Neutrophil (primary cell): ENCODE results near the gene CCDC177.

ENCODE experiments used
- H3K27ac ChIP-seq: fragments of 200-600 bp; sonication (generic); 2 replicates; pipeline ENCODE4 v1.5.1; 2016; ENCODE audit warnings: mild to moderate bottlenecking, moderate library complexity
- H3K27me3 ChIP-seq: fragments of 200-600 bp; sonication (generic); 2 replicates; pipeline ENCODE4 v1.6.0; 2016; ENCODE audit warnings: mild to moderate bottlenecking
- H3K36me3 ChIP-seq: fragments of 200-600 bp; sonication (generic); 2 replicates; pipeline ENCODE4 v1.5.1; 2017
- H3K4me1 ChIP-seq, 2 experiments: fragments of 200-600 bp in 1 of 2; sonication (generic) in 1 of 2; 1 replicate in 1 of 2; 2 replicates in 1 of 2; pipeline versions ENCODE4 v1.5.1 to v1.6.1; 2013 to 2016; ENCODE audit warnings: low read depth in 1 of 2, low read length in 1 of 2, mild to moderate bottlenecking in 1 of 2, moderate library complexity in 1 of 2; ENCODE audit not compliant: control insufficient read depth in 1 of 2, insufficient read depth in 1 of 2
- H3K4me3 ChIP-seq, 2 experiments: fragments of 200-600 bp in 1 of 2; sonication (generic) in 1 of 2; 1 replicate in 1 of 2; 2 replicates in 1 of 2; pipeline ENCODE4 v1.5.1; 2013 to 2016; ENCODE audit warnings: low read depth in 1 of 2, low read length in 1 of 2, mild to moderate bottlenecking in 1 of 2, moderate library complexity in 1 of 2
- H3K9me3 ChIP-seq: fragments of 200-600 bp; sonication (generic); 2 replicates; pipeline ENCODE4 v1.5.1; 2016
- CTCF ChIP-seq: fragments of 200-600 bp; sonication (generic); IDR thresholded peaks from 2 replicates; pipeline ENCODE4 v1.5.1; 2016; ENCODE audit warnings: antibody characterized with exemption

The CCDC177 gene

GRCh38 chr14:69586404-69586803, 11.7 kb upstream of the CCDC177 start:
- H3K36me3 ChIP-seq = no peaks in the 10 kb centered on the region
- no peaks in the 10 kb centered on the region for H3K9me3 ChIP-seq
- H3K4me3 ChIP-seq = no peak overlapping the region
- H3K4me1 ChIP-seq = no peaks in the 10 kb centered on the region
- no peak for TF ChIP-seq CTCF
- no peaks in the 10 kb centered on the region for H3K27me3 ChIP-seq
- no peak overlapping the region for H3K27ac ChIP-seq

GRCh38 chr14:69584389-69584788, 9.7 kb upstream of the CCDC177 start:
- Histone ChIP-seq H3K27ac (no peak overlapping the region), H3K4me1 (no peaks in the 10 kb centered on the region), H3K9me3 (no peaks in the 10 kb centered on the region), H3K27me3 (peaks cover 19% of the 10 kb centered on the region), H3K4me3 (no peak overlapping the region), H3K36me3 (no peaks in the 10 kb centered on the region)
- no peak for TF ChIP-seq CTCF

- Histone ChIP-seq H3K4me3 (no peak overlapping the region), H3K36me3 (no peaks in the 10 kb centered on the region), H3K27me3 (peaks cover 35% of the 10 kb centered on the region), H3K27ac (no peak overlapping the region), H3K9me3 (no peaks in the 10 kb centered on the region), H3K4me1 (no peaks in the 10 kb centered on the region)
- TF ChIP-seq CTCF = no peak
These were observed 8.2 kb upstream of the CCDC177 start for GRCh38 chr14:69582829-69583228.

GRCh38 chr14:69582212-69582611, 7.5 kb upstream of the CCDC177 start:
- no peak overlapping the region for H3K4me3 ChIP-seq
- H3K36me3 ChIP-seq = no peaks in the 10 kb centered on the region
- no peak overlapping the region for H3K27ac ChIP-seq
- no peaks in the 10 kb centered on the region for H3K4me1 ChIP-seq
- H3K9me3 ChIP-seq = no peaks in the 10 kb centered on the region
- TF ChIP-seq CTCF = no peak
- peaks cover 41% of the 10 kb centered on the region for H3K27me3 ChIP-seq

DNA sequence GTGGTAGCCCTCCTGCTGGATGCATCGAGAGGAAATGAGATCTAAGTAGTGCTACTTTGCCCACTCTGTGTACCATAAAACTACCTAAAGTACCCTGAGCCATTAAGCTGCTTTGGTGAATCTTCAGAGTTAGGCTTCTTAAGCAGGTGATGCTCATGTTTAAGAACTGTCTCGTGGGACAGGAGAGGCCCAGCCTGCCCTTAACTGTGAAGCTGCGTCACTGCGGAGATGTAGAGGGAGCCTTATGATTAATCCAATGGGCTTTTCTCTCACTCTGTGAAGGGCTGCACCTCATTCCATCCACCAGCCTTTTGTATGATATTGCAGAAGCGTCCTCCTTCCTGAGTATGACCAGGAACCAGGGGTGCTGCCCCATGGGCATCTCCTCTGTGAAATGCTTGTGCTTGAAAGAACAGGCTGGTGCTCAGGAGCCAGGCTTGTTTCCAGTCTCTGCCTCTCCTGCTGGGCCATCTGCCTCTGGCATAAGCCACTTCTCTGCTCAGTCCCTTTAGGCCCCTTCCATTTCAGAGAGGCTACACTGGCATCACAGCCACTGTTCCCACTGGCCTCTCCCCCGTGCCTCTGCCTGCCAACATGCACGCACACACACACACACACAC, 6.8 kb upstream of the CCDC177 start:
- Histone ChIP-seq H3K27ac (no peak overlapping the region), H3K36me3 (no peaks in the 10 kb centered on the region), H3K27me3 (peaks cover 49% of the 10 kb centered on the region), H3K4me3 (no peak overlapping the region), H3K4me1 (no peaks in the 10 kb centered on the region), H3K9me3 (no peaks in the 10 kb centered on the region)
- no peak for TF ChIP-seq CTCF
